Brain microvascular endothelial cell (primary cell): Measurements from ENCODE around the gene BABAM2.
A peak's percentile ranks its signal among the peaks of the same experiment; 100 is the strongest.

ENCODE experiments used
- DNase-seq: peaks from one replicate; pipeline ENCODE4 v3.0.0-alpha.2; 2020
- H3K27ac ChIP-seq: fragments of 250-450 bp; sonication (Bioruptor Pico); 2 replicates; pipeline ENCODE4 v1.5.1; 2020; ENCODE audit warnings: mild to moderate bottlenecking, moderate library complexity
- H3K27me3 ChIP-seq: fragments of 250-450 bp; sonication (Bioruptor Pico); replicated peaks from 2 replicates; pipeline ENCODE4 v1.5.1; 2020; ENCODE audit warnings: mild to moderate bottlenecking
- H3K36me3 ChIP-seq: fragments of 250-450 bp; sonication (Bioruptor Pico); replicated peaks from 2 replicates; pipeline ENCODE4 v1.5.1; 2020; ENCODE audit warnings: mild to moderate bottlenecking
- H3K4me3 ChIP-seq: 2 replicates; pipeline ENCODE4 v1.5.1; 2011; ENCODE audit warnings: low read depth, mild to moderate bottlenecking, control low read depth, low read length, moderate library complexity
- in situ Hi-C: cut with HindIII; loops from 2 replicates; pipeline ENCODE4 v1.10.0; 2017; ENCODE audit warnings: low sequenced_read_pairs, low pct_ligation_motif_present
- TF ChIP-seq, protein P1 (sequence below): IDR thresholded peaks from 2 replicates; pipeline ENCODE4 v1.5.1; 2011; ENCODE audit warnings: low read depth, mild to moderate bottlenecking, moderate library complexity, low read length, control low read depth, inconsistent platforms; ENCODE audit errors: missing control alignments

BABAM2 gene

GRCh38 chr2:27946530-27947060 lies 56.1 kb downstream of the BABAM2 start:
- TF ChIP-seq, protein P1, sequence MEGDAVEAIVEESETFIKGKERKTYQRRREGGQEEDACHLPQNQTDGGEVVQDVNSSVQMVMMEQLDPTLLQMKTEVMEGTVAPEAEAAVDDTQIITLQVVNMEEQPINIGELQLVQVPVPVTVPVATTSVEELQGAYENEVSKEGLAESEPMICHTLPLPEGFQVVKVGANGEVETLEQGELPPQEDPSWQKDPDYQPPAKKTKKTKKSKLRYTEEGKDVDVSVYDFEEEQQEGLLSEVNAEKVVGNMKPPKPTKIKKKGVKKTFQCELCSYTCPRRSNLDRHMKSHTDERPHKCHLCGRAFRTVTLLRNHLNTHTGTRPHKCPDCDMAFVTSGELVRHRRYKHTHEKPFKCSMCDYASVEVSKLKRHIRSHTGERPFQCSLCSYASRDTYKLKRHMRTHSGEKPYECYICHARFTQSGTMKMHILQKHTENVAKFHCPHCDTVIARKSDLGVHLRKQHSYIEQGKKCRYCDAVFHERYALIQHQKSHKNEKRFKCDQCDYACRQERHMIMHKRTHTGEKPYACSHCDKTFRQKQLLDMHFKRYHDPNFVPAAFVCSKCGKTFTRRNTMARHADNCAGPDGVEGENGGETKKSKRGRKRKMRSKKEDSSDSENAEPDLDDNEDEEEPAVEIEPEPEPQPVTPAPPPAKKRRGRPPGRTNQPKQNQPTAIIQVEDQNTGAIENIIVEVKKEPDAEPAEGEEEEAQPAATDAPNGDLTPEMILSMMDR = no peak
- DNase-seq = no peak
- H3K36me3 ChIP-seq = no peaks in the 10 kb centered on the region
- in situ Hi-C loops = no loop called here
- H3K27ac ChIP-seq = no peak overlapping the region
- no peaks in the 10 kb centered on the region for H3K27me3 ChIP-seq
- H3K4me3 ChIP-seq = no peak overlapping the region

DNA sequence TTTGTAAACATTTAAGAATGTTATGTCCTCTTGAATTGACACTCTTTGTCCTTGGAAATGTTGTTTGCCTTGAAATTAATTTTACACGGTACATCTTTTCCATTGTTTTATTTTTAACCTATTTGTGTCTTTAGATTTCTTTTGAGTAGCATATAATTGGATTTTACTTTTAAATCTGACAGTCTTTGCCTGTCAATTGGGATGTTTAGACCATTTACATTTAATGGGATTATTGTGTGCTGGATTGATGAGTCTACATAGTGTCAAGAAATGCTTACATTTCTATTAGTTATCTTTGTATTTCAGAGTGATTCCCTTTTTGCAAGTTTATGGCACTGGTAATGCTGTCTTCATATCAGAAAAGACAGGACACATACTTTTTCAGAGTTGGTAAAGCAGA lies 61.5 kb downstream of the BABAM2 start:
- in situ Hi-C loops = no loop called here
- TF ChIP-seq, protein P1 = no peak
- H3K27ac ChIP-seq = no peak overlapping the region

GRCh38 chr2:27953077-27953476 lies 62.5 kb downstream of the BABAM2 start:
- DNase-seq = no peak
- in situ Hi-C loops = no loop called here
- TF ChIP-seq, protein P1 = no peak
- no peak overlapping the region for H3K27ac ChIP-seq
- no peaks in the 10 kb centered on the region for H3K27me3 ChIP-seq
- H3K36me3 ChIP-seq = no peaks in the 10 kb centered on the region
- no peak overlapping the region for H3K4me3 ChIP-seq

More for the DNA sequence above, 61.5 kb downstream of the BABAM2 start:
- Histone ChIP-seq H3K4me3 (no peak overlapping the region), H3K27me3 (no peaks in the 10 kb centered on the region), H3K36me3 (no peaks in the 10 kb centered on the region)
- no peak for DNase-seq

DNA sequence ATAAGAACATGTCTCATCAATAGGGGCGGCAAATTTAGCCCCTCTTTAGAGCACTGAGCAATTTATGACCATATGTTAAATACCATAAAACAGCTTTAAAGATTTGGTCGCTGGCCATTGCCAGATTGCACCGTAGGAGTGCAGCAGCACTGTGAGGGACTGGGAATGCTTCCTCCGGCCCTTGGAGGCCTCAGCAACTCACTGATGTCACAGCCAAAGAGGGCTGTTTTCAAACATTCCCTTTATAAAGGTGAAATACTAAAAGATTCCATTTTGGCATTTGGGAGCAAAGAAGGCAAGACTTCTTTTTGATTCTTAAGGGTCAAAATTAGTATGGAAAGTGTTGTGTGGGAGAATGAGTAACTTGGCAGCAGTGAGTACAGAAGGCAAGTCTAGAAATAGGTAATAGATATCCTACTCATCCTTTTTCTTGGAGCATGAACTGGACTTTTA lies 63.7 kb downstream of the BABAM2 start:
- TF ChIP-seq, protein P1 = peak; percentile 15
- in situ Hi-C loops = no loop called here
- peak overlapping the region; percentile 59 for H3K27ac ChIP-seq
- H3K27me3 ChIP-seq = no peaks in the 10 kb centered on the region
- DNase-seq = no peak
- H3K36me3 ChIP-seq = no peaks in the 10 kb centered on the region
- no peak overlapping the region for H3K4me3 ChIP-seq

GRCh38 chr2:27954771-27955383 lies 64.3 kb downstream of the BABAM2 start:
- H3K27ac ChIP-seq = peak overlapping the region; percentile 59
- peak; percentile 83 for DNase-seq
- in situ Hi-C loops = no loop called here
- no peak overlapping the region for H3K4me3 ChIP-seq
- no peaks in the 10 kb centered on the region for H3K36me3 ChIP-seq
- H3K27me3 ChIP-seq = no peaks in the 10 kb centered on the region
- TF ChIP-seq, protein P1 = peak; percentile 50
